Hepatocyte (in vitro differentiated cells): ENCODE measurements around the gene TLL1. TPM values are rescaled to one million over a fixed set of nuclear protein-coding genes. Genes with fewer than 3 reads are reported as not detected.

Experiments used
- DNase-seq: peaks from one replicate; pipeline ENCODE4 v3.0.0-alpha.2; 2016; ENCODE audit warnings: low spot score
- H2AFZ ChIP-seq: fragments of 200-600 bp; sonication (generic); 2 replicates; pipeline ENCODE4 v1.6.0; 2016; ENCODE audit warnings: antibody characterized with exemption, mild to moderate bottlenecking
- H3K27ac ChIP-seq: fragments of 200-600 bp; sonication (generic); 2 replicates; pipeline ENCODE4 v1.5.1; 2016; ENCODE audit warnings: mild to moderate bottlenecking
- H3K27me3 ChIP-seq: fragments of 200-600 bp; sonication (generic); 2 replicates; pipeline ENCODE4 v1.6.1; 2016
- H3K36me3 ChIP-seq: fragments of 200-600 bp; sonication (generic); replicated peaks from 2 replicates; pipeline ENCODE4 v1.5.1; 2016; ENCODE audit warnings: low read depth; ENCODE audit not compliant: insufficient read depth
- H3K4me1 ChIP-seq: fragments of 200-600 bp; sonication (generic); 2 replicates; pipeline ENCODE4 v1.5.1; 2016; ENCODE audit warnings: mild to moderate bottlenecking, moderate library complexity; ENCODE audit not compliant: insufficient read depth
- H3K4me2 ChIP-seq: fragments of 200-600 bp; sonication (generic); 2 replicates; pipeline ENCODE4 v1.6.0; 2016
- H3K4me3 ChIP-seq: fragments of 200-600 bp; sonication (generic); 2 replicates; pipeline ENCODE4 v1.5.1; 2016; ENCODE audit warnings: mild to moderate bottlenecking
- H3K79me2 ChIP-seq: fragments of 200-600 bp; sonication (generic); 2 replicates; pipeline ENCODE4 v1.6.0; 2017; ENCODE audit warnings: mild to moderate bottlenecking
- H3K9me2 ChIP-seq: fragments of 200-600 bp; sonication (generic); replicated peaks from 2 replicates; pipeline ENCODE4 v1.6.0; 2017; ENCODE audit warnings: mild to moderate bottlenecking; ENCODE audit not compliant: insufficient read depth
- H3K9me3 ChIP-seq: fragments of 200-600 bp; sonication (generic); 2 replicates; pipeline ENCODE4 v1.5.1; 2016; ENCODE audit warnings: low read depth, mild to moderate bottlenecking
- H4K20me1 ChIP-seq: fragments of 200-600 bp; sonication (generic); 2 replicates; pipeline ENCODE4 v1.6.0; 2016; ENCODE audit warnings: mild to moderate bottlenecking; ENCODE audit not compliant: insufficient read depth, poor library complexity, severe bottlenecking
- CTCF ChIP-seq: fragments of 200-600 bp; sonication (generic); IDR thresholded peaks from 2 replicates; pipeline ENCODE4 v1.5.1; 2016; ENCODE audit warnings: antibody characterized with exemption, mild to moderate bottlenecking; ENCODE audit not compliant: poor library complexity
- EZH2 ChIP-seq: fragments of 200-600 bp; sonication (generic); IDR thresholded peaks from 2 replicates; pipeline ENCODE4 v1.6.1; 2016; ENCODE audit warnings: antibody characterized with exemption, mild to moderate bottlenecking, borderline replicate concordance
- EZH2phosphoT487 ChIP-seq: fragments of 200-600 bp; sonication (generic); IDR thresholded peaks from one replicate; pipeline ENCODE4 v1.6.1; 2018; ENCODE audit warnings: antibody characterized with exemption, mild to moderate bottlenecking, low read depth, moderate library complexity; ENCODE audit not compliant: unreplicated experiment, severe bottlenecking
- WGBS: methylation state at CpG from one replicate; pipeline ENCODE4 v1.1.6; 2016; ENCODE audit warnings: low lambda C conversion rate; ENCODE audit errors: missing lambda C conversion rate; 5-methylcytosine and 5-hydroxymethylcytosine counted together
- polyA plus RNA-seq: library from polyadenylated mRNA; unstranded; fragments of >200 nt; fragmentation: Nextera tagmentation; extraction: Ambion mirVana; gene quantifications from 2 replicates; pipeline ENCODE4 v1.2.1, GENCODE V29; 2016
- total RNA-seq: library from RNA; depleted of rRNA; stranded (reverse); fragments of >200 nt; gene quantifications from 2 replicates; pipeline ENCODE4 v1.2.3, GENCODE V29; 2014

Gene TLL1
- total and polyA plus RNA-seq, 2 experiments from 2014 or later = 0.30 to 0.97 TPM

- no peak overlapping the region for H3K4me2 ChIP-seq
- no peak overlapping the region for H3K27ac ChIP-seq
- no peak overlapping the region for H3K4me3 ChIP-seq
- no peaks in the 10 kb centered on the region for H3K27me3 ChIP-seq
- TF ChIP-seq EZH2 = no peak
- no peak for TF ChIP-seq EZH2phosphoT487
- no peaks in the 10 kb centered on the region for H3K36me3 ChIP-seq
- peaks cover 4% of the 10 kb centered on the region for H3K4me1 ChIP-seq
- no peaks in the 10 kb centered on the region for H3K9me3 ChIP-seq
- no peaks in the 10 kb centered on the region for H3K9me2 ChIP-seq
- 62% methylated on average over 1 of the region's 1 CpG for WGBS
- H3K79me2 ChIP-seq = no peaks in the 10 kb centered on the region
- H2AFZ ChIP-seq = no peak overlapping the region
- no peak for DNase-seq
- no peaks in the 10 kb centered on the region for H4K20me1 ChIP-seq
Observed at GRCh38 chr4:166075599-166075998, 202.6 kb downstream of the TLL1 start.

- Histone ChIP-seq H3K4me3 (no peak overlapping the region), H4K20me1 (no peaks in the 10 kb centered on the region), H3K27ac (no peak overlapping the region), H3K4me1 (peaks cover 4% of the 10 kb centered on the region), H2AFZ (no peak overlapping the region), H3K4me2 (no peak overlapping the region), H3K79me2 (no peaks in the 10 kb centered on the region), H3K9me2 (no peaks in the 10 kb centered on the region), H3K36me3 (no peaks in the 10 kb centered on the region), H3K9me3 (no peaks in the 10 kb centered on the region), H3K27me3 (no peaks in the 10 kb centered on the region)
- TF ChIP-seq EZH2 (no peak), CTCF (no peak), EZH2phosphoT487 (no peak)
- DNase-seq = no peak
- WGBS = 93% methylated on average over 4 of the region's 4 CpGs
Observed at GRCh38 chr4:166077782-166078181, 204.7 kb downstream of the TLL1 start.

GRCh38 chr4:166078383-166078782 lies 205.3 kb downstream of the TLL1 start:
- no peak for TF ChIP-seq EZH2

GRCh38 chr4:166078955-166079354 lies 205.9 kb downstream of the TLL1 start:
- peak; percentile 6 for DNase-seq
- H4K20me1 ChIP-seq = no peaks in the 10 kb centered on the region
- H3K27ac ChIP-seq = no peak overlapping the region
- no peaks in the 10 kb centered on the region for H3K27me3 ChIP-seq
- no peaks in the 10 kb centered on the region for H3K36me3 ChIP-seq
- H3K79me2 ChIP-seq = no peaks in the 10 kb centered on the region
- WGBS = 88% methylated on average over 2 of the region's 2 CpGs
- H3K4me3 ChIP-seq = no peak overlapping the region
- H3K9me3 ChIP-seq = no peaks in the 10 kb centered on the region
- H2AFZ ChIP-seq = no peak overlapping the region
- no peak overlapping the region for H3K4me2 ChIP-seq
- no peaks in the 10 kb centered on the region for H3K9me2 ChIP-seq
- peaks cover 4% of the 10 kb centered on the region for H3K4me1 ChIP-seq
- TF ChIP-seq CTCF = no peak
- TF ChIP-seq EZH2 = no peak
- TF ChIP-seq EZH2phosphoT487 = no peak

More at GRCh38 chr4:166078383-166078782, 205.3 kb downstream of the TLL1 start:
- H4K20me1 ChIP-seq = no peaks in the 10 kb centered on the region
- H2AFZ ChIP-seq = no peak overlapping the region
- H3K4me1 ChIP-seq = peaks cover 4% of the 10 kb centered on the region
- WGBS = 98% methylated on average over 3 of the region's 3 CpGs
- H3K9me2 ChIP-seq = no peaks in the 10 kb centered on the region
- no peak overlapping the region for H3K27ac ChIP-seq
- no peaks in the 10 kb centered on the region for H3K9me3 ChIP-seq
- no peaks in the 10 kb centered on the region for H3K27me3 ChIP-seq
- H3K4me3 ChIP-seq = no peak overlapping the region
- no peak for DNase-seq
- H3K79me2 ChIP-seq = no peaks in the 10 kb centered on the region
- no peaks in the 10 kb centered on the region for H3K36me3 ChIP-seq
- H3K4me2 ChIP-seq = no peak overlapping the region
